Measurements from ENCODE around the gene HMG20B.
A peak's percentile ranks its signal among the peaks of the same experiment; 100 is the strongest.

The HMG20B gene

GRCh38 chr19:3610745-3611717, 38.3 kb downstream of the HMG20B start:
- Mint-ChIP-seq H3K4me1 (ENCODE audit: low read depth) (peaks cover 5% of the 10 kb centered on the region), H3K9me3 (no peaks in the 10 kb centered on the region), H3K27me3 (ENCODE audit: low read depth) (peaks cover 4% of the 10 kb centered on the region), H3K4me3 (no peak overlapping the region), H3K36me3 (ENCODE audit: low read depth) (peaks cover 4% of the 10 kb centered on the region), H3K27ac (no peak overlapping the region)

GRCh38 chr19:3611841-3612240, 39.1 kb downstream of the HMG20B start:
- peaks cover 4% of the 10 kb centered on the region for H3K36me3 Mint-ChIP-seq (ENCODE audit: low read depth)
- H3K4me1 Mint-ChIP-seq (ENCODE audit: low read depth): peaks cover 5% of the 10 kb centered on the region
- no peak overlapping the region for H3K27ac Mint-ChIP-seq
- no peaks in the 10 kb centered on the region for H3K9me3 Mint-ChIP-seq
- H3K4me3 Mint-ChIP-seq: no peak overlapping the region
- peaks cover 4% of the 10 kb centered on the region for H3K27me3 Mint-ChIP-seq (ENCODE audit: low read depth)

- Mint-ChIP-seq H3K4me1 (ENCODE audit: low read depth) (peaks cover 5% of the 10 kb centered on the region), H3K9me3 (no peaks in the 10 kb centered on the region), H3K4me3 (no peak overlapping the region), H3K27ac (no peak overlapping the region), H3K36me3 (ENCODE audit: low read depth) (peaks cover 4% of the 10 kb centered on the region), H3K27me3 (ENCODE audit: low read depth) (peaks cover 4% of the 10 kb centered on the region)
Observed at GRCh38 chr19:3612330-3612729, 39.6 kb downstream of the HMG20B start.

- no peaks in the 10 kb centered on the region for H3K27me3 Mint-ChIP-seq (ENCODE audit: low read depth)
- no peak overlapping the region for H3K27ac Mint-ChIP-seq
- peaks cover 3% of the 10 kb centered on the region for H3K4me1 Mint-ChIP-seq (ENCODE audit: low read depth)
- no peaks in the 10 kb centered on the region for H3K9me3 Mint-ChIP-seq
- H3K36me3 Mint-ChIP-seq (ENCODE audit: low read depth): peaks cover 4% of the 10 kb centered on the region
- no peak overlapping the region for H3K4me3 Mint-ChIP-seq
Observed at GRCh38 chr19:3612901-3613741, 40.4 kb downstream of the HMG20B start.

GRCh38 chr19:3613818-3614661, 41.3 kb downstream of the HMG20B start:
- Mint-ChIP-seq H3K36me3 (ENCODE audit: low read depth) (peaks cover 4% of the 10 kb centered on the region), H3K27me3 (ENCODE audit: low read depth) (no peaks in the 10 kb centered on the region), H3K4me1 (ENCODE audit: low read depth) (peaks cover 3% of the 10 kb centered on the region), H3K9me3 (no peaks in the 10 kb centered on the region), H3K4me3 (no peak overlapping the region), H3K27ac (no peak overlapping the region)

- peaks cover 3% of the 10 kb centered on the region for H3K4me1 Mint-ChIP-seq (ENCODE audit: low read depth)
- H3K27ac Mint-ChIP-seq: no peak overlapping the region
- no peaks in the 10 kb centered on the region for H3K27me3 Mint-ChIP-seq (ENCODE audit: low read depth)
- H3K9me3 Mint-ChIP-seq: no peaks in the 10 kb centered on the region
- H3K4me3 Mint-ChIP-seq: no peak overlapping the region
- peaks cover 4% of the 10 kb centered on the region for H3K36me3 Mint-ChIP-seq (ENCODE audit: low read depth)
Observed at GRCh38 chr19:3614858-3615505, 42.2 kb downstream of the HMG20B start.

- Mint-ChIP-seq H3K9me3 (no peaks in the 10 kb centered on the region), H3K27ac (no peak overlapping the region), H3K4me1 (ENCODE audit: low read depth) (peaks cover 3% of the 10 kb centered on the region), H3K27me3 (ENCODE audit: low read depth) (no peaks in the 10 kb centered on the region), H3K4me3 (no peak overlapping the region), H3K36me3 (ENCODE audit: low read depth) (peaks cover 4% of the 10 kb centered on the region)
Observed at GRCh38 chr19:3615524-3616135, 42.9 kb downstream of the HMG20B start.

GRCh38 chr19:3617463-3617862, 44.7 kb downstream of the HMG20B start:
- Mint-ChIP-seq H3K4me3 (no peak overlapping the region), H3K9me3 (no peaks in the 10 kb centered on the region), H3K4me1 (ENCODE audit: low read depth) (peaks cover 3% of the 10 kb centered on the region), H3K27me3 (ENCODE audit: low read depth) (no peaks in the 10 kb centered on the region), H3K27ac (peak overlapping the region; percentile 15), H3K36me3 (ENCODE audit: low read depth) (no peaks in the 10 kb centered on the region)

- Mint-ChIP-seq H3K4me3 (no peak overlapping the region), H3K27me3 (ENCODE audit: low read depth) (no peaks in the 10 kb centered on the region), H3K36me3 (ENCODE audit: low read depth) (peaks cover 4% of the 10 kb centered on the region), H3K27ac (no peak overlapping the region), H3K4me1 (ENCODE audit: low read depth) (peaks cover 3% of the 10 kb centered on the region), H3K9me3 (no peaks in the 10 kb centered on the region)
Observed at GRCh38 chr19:3618144-3618810, 45.5 kb downstream of the HMG20B start.

- H3K4me1 Mint-ChIP-seq (ENCODE audit: low read depth): peaks cover 3% of the 10 kb centered on the region
- no peak overlapping the region for H3K4me3 Mint-ChIP-seq
- H3K27ac Mint-ChIP-seq: no peak overlapping the region
- no peaks in the 10 kb centered on the region for H3K27me3 Mint-ChIP-seq (ENCODE audit: low read depth)
- H3K36me3 Mint-ChIP-seq (ENCODE audit: low read depth): peaks cover 4% of the 10 kb centered on the region
- no peaks in the 10 kb centered on the region for H3K9me3 Mint-ChIP-seq
Observed at GRCh38 chr19:3618811-3619630, 46.3 kb downstream of the HMG20B start.

- no peak overlapping the region for H3K27ac Mint-ChIP-seq
- peaks cover 4% of the 10 kb centered on the region for H3K36me3 Mint-ChIP-seq (ENCODE audit: low read depth)
- H3K4me3 Mint-ChIP-seq: no peak overlapping the region
- no peaks in the 10 kb centered on the region for H3K9me3 Mint-ChIP-seq
- no peaks in the 10 kb centered on the region for H3K27me3 Mint-ChIP-seq (ENCODE audit: low read depth)
- H3K4me1 Mint-ChIP-seq (ENCODE audit: low read depth): peaks cover 9% of the 10 kb centered on the region
Observed at GRCh38 chr19:3619631-3620012, 46.9 kb downstream of the HMG20B start.

- Mint-ChIP-seq H3K4me1 (ENCODE audit: low read depth) (peaks cover 11% of the 10 kb centered on the region), H3K9me3 (no peaks in the 10 kb centered on the region), H3K27me3 (ENCODE audit: low read depth) (no peaks in the 10 kb centered on the region), H3K27ac (no peak overlapping the region), H3K36me3 (ENCODE audit: low read depth) (peaks cover 4% of the 10 kb centered on the region), H3K4me3 (no peak overlapping the region)
Observed at GRCh38 chr19:3620145-3620816, 47.5 kb downstream of the HMG20B start.
